Measurements from ENCODE around the gene PLA2G4B.

Gene PLA2G4B

DNA sequence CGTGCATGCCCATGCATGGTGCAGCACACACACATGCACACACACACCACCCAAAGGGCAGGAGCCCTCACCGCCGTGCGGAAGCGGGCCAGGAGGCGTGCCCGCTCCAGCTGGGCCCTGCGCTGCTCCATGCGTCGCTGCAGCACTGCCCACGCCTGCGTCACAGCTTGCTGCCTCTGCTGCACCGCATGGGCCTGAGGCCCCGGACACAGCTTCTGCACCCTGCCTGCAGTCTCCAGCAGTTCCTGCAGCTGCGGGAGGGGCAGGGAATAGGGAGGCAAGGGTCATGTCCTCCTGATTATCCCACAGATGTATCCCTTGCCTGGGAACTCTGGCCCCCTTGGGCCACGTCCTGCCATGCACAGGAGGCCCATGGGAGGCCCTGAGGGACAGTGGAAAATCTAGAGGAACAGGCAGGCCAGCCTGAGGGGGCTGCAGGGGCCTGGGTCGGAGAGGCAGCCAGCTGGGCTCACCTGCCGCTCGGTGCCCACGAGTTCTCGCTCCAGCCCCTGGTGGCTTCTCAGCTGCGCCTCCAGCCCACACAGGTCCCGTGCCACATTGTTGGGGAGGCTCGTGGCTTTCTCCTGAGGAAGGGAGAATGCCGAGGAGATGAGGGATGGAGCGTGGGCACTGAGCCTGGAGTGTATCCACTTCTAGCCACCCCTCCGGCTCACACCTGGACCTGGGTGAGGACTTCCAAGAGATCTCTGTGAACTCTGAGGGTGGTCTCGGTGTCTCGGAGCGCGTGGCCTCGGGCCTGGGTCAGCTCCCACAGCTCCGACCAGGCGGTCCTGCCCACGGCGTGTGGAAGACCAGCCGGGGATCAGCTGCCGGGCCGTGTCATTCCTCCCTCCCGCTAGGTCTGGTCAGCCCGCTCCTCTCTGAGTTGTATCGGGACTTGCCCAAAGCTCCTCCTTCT, 31.4 kb downstream of the PLA2G4B start:
- DNase-seq, result no peak

DNA sequence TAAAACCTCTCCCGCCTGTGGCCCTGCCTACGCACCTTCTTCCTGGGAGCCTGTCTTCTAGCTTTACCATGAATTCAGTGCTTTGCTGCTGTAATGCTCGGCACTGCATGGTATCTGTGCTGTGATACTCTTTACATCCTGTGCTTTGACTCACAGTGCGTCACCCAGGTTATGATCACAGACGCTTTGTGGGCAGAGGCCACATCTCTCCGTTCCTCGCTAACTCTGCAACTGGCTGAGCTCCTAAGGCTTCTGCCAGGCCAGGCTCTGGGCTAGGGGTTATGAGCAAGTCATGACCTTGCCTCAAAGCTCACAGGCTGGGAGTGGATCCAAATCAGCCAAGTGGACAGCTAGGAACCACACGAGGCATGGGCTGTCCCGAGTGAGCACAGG, 32.0 kb downstream of the PLA2G4B start:
- peak; percentile 18 for DNase-seq

DNA sequence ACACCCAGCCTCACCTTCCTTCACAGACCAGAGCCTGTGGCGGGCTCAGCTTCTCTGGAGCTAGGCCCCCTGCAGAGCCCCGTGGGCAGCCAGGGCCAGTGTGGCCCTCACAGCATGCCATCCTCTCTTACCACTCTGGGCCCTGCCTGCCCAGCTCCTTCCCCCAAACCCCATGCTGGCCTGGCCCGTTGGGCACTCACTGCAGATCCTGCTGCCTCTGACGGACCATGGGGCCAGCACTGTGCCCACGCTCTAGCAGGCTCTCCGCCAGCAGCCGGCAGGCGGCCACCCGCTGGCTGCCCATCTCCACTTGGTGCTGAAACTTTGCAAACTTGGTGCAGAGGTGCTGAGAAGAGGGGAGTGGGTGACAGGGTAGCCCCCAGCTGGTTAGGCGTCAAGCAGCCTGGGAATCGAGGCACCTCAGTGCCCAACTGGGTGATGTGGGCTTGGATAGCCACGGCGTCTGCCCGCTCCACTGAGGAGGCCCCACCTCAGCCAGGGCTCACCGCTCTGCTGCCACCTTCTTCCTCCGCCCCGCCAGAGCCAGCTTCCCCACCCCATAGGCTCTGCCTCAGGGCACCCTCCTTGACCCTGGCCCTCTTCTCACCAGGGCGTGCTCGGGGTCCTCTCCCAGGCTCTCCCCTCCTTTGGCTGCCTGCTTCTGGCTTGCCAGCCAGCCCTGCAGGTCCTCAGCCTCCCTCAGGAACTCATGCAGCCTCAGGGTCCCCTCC, 32.7 kb downstream of the PLA2G4B start:
- DNase-seq, result no peak

DNA sequence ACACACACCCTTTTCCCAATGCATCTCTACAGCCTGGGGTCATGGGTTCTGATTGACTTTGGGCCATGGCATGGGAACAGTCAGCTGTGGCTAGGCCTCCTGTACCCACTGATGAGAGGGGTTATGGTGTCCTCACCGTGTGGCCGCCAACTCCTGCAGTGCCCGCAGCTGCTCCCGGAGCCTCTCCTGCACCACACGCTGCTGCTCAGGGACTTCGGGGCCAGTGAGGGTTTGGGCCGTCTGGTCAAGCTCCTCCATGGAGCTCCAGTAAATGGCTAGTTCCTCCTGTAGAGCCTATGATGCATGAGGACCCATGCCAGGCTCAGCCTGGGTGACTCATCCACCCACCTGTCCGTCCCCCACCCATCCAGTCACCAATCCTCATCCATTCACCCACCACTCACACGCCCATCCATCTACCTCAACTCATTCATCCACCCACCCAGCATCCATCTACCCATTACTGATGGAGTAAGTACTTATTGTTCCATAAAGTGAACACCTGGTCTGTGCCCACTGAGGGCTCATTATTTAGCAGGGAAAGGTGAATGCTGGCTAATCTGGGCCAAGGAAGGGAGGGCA, 33.6 kb downstream of the PLA2G4B start:
- DNase-seq, result no peak

DNA sequence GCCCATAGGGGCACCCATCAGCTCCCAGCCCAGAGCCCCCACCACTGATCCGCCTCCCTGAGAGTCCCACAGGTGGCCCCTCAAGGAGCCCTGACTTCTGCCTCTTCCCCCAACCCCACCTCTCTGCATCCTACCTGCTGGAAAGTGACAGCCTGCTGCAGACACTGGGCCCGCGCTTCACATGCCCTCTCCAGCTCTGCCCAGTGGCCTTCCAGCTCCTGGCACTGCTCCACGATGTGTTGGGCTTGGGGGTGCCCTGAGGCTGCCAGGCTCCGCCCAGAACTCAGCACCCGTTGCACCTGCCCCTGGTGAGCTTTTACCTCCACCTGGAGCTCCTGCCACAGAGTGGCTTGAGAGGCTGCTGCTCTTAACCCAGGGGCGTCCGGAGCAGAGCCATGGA, 35.1 kb downstream of the PLA2G4B start:
- no peak for DNase-seq

DNA sequence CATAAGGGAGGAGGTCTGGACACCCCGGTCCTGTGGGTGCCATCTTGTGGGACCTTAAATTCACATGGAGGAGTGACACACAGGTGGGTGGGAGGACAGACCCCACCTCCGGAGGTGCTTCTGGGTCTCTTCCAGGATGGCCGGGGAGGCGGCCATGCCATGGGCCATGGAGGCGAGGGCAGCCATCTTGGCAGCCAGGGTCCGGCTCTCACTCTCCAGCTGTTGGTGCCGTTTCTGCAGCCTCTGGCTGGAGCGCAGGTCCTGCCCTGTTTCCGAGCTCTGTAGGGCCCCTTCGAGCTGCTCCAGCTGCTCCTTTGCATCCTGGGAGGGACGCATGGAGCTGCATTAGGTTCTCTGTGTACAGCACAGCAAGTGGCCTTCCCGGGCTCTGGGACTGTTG, 36.1 kb downstream of the PLA2G4B start:
- no peak for DNase-seq

DNA sequence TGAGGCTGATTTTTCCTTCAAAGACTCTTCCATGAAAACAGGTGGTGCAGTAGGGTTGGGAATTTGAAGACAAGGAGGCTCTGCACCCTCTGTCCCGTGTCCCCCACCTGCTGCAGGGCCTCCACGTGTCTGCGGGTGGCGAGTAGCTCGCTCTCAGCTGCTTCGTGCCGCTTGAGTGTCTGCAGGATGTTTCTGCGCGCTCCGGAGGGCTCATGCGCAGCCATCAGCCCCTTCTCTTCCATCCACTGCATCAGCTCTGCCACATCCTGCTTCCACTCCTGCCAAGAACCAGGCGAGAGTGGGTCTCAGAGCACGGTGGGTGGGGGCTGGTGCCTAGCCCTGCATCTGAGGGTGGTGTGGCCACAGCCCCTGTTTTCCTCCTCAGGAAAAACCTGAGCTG, 37.4 kb downstream of the PLA2G4B start:
- no peak for DNase-seq

DNA sequence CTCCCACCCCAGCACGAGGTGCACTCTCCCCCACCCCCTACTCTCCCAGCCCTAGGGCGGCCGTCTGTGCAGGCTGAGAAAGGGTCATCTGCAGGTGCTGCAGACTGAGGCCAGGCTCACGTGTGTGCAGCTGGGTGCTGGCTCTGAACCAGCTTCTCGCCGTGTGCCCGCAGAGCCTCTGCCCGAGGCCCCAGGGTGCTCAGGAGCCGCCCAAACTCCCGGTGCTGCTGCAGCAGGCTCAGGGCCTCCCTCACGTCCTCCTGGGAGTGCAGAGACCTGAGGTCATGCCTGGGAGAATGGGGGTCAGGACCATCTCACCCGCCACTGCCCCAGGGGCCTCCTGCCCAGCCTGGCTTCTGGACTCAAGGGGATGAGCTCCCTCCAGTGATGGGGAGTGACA, 38.0 kb downstream of the PLA2G4B start:
- DNase-seq, result no peak

DNA sequence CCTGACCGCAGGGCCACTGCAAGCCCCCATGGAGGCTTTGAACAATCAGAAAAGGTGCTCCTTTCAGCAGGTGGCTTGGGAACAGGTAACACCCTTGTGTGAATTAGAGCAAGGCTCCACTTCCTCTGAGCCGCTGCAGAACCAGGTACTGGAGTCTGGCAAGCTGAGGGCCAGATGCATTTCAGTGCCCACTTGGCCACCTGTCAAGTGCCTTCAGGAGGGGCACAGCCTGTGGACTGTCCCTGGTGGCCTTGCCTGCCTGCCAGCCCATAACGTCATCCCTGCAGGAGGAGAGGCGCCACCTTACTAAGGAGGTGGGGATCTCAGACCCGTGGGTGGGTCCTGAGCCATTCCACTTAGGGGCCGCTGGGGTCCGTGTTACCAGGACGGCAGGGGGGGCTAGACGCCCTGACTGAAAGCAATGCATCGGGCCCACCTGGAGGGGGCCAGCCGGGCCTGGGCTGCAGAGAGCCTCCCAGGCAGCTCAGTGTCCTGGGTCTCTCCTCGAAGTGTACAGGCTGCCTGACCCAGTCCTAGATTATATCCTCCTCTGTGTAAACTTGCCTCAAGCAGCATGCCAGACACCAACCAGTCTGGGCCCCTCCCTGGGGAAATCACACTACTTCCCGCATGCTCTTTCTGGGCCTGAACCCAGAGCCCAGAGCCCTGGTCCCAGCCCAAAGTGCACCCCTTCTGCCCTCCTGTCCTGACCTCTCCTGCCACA, 39.1 kb downstream of the PLA2G4B start:
- no peak for DNase-seq

DNA sequence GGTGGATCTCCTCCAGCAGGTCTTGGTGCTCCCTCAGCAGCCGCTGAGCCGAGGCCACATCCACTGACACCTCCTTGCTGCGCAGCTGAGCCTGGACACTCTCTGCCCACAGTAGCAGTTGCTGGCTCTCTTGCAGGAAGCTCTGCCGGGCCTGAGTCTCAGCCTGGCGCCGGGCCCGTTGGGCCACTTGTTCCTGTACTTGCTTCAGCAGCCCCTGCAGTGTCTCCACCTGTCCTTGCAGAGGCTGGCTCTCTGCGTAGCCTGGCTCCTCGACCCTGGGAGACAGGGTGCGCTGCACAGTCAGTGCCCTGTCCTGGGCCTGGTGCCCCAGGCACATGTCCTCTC, 39.7 kb downstream of the PLA2G4B start:
- no peak for DNase-seq

DNA sequence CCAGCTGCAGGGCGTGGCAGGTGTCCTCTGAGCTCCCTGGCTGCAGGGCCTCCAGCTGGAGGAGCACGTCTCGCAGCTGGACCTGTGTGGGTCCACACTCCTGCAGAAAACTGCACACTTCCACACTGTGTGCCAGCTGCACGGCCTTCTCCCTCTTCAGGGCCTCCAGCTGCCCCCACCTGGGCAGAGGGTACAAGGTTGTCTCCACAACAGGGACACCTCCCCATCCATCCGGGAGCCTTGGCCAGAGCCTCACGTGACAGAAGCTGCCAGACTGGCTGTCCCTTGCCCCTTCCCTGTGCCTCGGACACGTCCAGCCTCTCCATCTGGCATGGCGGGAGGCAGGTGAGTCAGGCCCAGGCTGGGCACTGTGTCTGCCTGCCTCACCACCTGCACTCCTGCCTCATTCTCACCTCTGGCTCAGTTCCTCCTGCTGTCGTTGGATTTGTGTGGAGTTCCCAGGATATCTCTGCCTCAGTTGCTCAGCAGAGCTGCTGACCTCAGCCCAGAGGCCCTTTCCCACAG, 40.7 kb downstream of the PLA2G4B start:
- no peak for DNase-seq

DNA sequence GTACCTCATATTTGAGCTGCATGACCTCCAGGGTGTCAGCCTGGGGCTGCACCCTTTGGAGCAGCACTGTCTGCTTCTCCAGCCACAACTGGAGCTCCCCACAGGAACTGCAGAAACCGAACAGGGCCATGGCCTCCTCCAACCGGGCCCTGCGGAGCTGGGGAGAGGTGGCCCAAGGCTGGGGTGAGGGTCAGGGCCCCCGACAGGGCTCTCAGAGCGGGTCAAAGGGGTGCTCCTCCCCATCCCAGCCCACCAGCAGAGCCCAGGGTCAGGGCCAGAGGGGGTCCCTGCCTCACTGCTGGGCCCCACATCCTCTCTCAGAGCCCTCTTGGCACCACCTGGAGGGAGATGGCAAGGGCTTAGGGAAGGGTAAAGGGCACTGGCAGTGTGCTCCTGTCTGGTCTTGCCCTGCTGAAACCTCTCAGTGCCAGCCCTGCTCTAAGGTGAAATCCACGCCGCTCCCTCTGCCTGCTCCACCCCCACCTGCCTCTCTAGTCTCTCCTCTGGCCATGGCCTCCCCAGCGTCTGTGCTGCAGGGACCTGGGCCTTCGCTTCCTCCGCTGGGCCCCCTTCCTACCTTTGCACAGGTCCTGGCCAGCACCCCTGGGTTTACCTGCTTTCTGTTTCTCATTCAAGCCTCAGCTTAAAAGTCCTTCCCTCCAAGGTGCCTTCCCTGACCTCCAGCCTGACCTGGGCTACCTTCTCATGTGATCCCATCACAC, 41.7 kb downstream of the PLA2G4B start:
- no peak for DNase-seq

DNA sequence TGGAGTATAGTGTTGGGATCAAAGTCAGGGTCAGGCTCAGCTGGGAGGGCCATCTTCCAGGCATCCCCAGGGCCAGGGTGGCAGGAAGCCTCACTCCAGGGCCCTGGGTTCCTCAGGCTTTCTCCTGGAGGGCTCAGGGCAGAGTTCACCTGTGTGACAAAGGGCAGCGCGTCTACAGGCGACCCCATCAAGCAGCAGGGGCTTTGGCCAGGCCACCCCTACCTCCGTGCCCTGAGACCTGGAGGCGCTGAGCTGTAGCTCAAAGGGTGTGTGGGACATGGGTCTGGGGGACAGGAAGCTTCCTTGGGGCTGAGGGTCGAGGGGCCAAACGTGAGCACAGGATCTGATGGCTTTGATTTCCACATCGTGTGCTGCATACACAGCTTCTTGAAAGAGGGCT, 42.4 kb downstream of the PLA2G4B start:
- DNase-seq, result no peak

DNA sequence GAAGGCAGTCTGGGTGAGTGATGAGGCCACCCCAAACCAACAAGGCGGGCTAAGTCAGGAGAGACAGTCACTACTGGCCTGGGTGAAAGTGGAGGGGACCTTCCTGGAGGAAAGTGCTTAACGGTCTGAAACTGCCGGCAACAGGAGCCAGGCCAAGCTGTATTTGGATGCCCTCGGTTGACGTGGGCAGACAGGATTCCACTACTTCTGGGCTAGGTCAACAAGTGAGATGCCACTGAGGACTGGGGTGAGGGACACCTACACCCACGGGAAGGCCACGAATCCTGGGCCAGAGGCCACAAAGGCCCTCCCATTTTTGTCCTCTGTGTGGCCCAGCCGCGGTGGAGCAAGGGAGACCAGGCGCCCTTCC, 42.9 kb downstream of the PLA2G4B start:
- DNase-seq, result no peak

DNA sequence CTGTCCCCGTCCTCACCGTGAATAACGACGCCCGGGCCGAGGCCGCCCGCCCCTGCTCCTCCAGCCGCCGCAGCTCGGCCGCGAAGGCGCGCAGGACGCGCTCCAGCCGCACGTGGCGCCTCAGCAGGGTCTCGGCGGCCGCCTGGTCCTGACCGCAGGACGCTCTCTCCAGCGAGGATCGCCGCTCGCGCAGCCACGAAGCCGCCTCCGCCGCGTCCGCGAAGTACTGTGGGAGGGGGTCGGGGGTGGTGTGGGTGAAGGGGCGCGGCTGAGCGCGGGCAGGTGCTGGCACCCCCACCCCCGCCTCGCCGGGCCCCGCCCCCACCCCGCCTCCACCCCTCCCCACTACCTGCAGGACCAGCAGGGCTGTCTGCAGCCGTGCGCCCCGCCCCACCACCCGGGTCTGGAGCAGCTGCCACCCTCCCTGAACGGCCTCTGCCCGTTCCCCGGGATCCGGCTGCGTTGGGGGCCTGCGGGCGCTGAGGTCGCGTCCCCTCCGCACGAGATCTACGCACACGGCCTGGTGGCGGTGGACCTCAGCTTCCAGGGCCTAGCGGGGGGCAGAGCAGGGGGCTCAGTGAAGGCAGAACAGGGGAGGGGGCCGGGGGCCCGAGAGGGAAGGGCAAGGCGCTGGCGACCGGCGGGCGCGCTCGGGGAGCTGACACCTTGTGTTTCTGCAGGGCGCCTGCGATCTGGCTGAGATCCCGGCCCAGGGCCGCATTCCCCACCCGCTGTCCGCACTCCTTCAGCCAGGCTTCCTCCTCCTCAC, 43.5 kb downstream of the PLA2G4B start:
- DNase-seq, result no peak

DNA sequence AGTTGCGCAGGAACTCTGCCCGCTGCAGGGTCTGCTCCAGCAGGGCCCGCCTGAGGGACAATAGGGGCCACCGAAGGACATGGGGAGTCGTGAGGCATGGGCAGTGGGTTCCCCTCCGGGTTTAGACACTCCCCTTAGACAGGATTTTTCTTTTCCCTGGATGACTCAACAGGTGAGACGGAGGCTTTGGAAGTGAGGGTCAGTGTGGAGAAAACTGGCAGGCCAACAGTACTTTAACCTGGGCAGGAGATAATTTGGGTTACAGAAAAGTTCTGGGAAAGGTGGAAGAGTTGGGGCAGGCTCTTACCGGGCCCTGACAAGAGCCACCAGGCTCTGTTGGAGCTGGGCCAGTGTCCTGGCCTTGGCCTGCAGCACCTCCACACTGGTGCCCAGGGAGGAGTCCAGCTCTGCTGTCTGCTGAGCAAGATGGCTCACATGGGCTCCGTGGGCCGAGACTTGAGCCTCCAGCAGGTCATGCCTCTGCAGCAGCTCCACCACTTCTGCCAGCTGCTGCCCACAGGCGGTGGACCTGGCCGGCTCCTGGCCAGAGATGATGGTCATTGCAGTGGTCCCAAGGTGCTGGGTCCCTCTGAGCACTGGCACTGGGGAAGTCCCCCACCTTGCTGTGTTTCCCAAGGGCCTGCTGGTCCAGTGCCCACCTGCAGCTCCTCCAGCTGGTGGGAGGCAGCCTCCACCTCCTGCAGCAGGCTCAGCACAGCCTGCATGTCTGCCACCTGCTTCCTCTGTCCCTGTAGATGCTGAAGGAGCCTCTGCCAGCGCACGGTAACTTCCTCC, 44.2 kb downstream of the PLA2G4B start:
- DNase-seq, result no peak

DNA sequence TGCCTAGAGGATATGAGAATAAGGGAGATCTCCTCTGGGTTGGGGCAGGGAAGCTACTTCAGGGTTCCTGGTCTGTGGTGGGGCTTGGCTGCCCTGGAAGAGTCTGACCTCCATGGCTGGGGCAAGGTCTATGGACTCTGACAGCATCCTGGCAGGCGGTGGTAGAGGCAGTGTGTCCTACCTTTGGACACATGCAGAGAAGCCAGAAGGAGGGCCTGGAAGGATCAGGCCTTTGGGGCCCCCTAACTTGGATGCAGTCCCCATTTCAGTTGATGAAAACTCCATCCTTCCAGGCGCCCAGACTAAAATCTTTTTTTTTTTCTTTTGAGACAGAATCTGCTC, 44.8 kb downstream of the PLA2G4B start:
- DNase-seq, result no peak

DNA sequence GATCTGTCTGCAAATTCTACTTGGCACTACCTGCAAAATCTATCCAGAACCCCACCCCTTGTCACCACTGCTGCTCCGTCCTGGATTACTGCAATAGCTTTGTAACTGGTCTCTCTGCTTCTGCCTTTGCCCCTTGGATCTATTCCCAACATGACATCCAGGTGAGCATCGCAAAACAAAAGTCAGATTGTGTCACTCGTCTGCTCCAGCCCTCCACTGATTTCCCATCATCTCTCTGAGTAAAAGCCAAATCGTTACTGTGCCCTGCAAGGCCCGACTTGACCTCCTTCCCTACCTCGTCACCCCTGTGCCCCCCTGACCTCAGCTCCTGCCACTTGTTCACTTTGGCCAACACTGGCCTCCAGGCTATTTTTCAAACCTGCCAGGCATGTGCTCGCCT, 45.8 kb downstream of the PLA2G4B start:
- DNase-seq, result no peak

DNA sequence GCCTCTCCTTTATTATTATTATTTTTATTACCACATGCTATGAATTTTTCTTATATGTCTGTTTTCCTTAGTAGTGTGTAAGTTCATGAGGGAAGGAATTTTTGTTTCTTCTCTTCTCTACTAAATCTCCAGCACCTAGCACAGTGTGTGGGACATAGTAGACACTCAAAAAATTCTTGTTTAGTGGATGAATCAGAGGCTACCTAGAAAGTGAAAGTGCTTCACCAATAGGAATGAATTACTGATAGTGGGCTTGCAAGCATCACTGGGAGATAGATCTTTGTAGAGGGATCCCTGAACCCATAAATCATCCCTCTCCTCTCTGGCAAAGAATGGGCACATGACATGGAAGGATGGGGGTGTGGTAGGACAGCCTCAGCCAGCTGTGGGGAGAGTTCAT, 46.7 kb downstream of the PLA2G4B start:
- peak; percentile 36 for DNase-seq

DNA sequence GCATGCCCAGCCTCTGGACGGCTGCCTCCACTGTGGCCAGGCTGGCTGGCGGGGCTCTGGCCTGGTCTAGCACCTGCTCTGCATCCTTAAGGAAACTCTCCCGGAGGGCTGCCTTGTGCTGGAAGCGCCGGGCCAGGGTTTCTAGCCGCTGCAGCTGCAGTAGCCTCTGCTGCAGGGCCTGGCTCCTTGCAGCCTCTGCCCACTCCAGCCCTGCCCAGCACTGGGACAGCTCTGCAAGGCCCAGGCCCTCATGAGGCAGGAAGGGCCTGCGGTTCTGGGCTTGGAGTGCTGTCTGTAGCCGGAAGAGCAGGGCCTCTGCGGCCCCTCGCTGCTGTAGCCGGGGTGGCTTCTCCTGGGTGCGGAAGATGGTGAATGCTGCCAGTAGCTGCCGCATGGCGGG, 47.2 kb downstream of the PLA2G4B start:
- no peak for DNase-seq

DNA sequence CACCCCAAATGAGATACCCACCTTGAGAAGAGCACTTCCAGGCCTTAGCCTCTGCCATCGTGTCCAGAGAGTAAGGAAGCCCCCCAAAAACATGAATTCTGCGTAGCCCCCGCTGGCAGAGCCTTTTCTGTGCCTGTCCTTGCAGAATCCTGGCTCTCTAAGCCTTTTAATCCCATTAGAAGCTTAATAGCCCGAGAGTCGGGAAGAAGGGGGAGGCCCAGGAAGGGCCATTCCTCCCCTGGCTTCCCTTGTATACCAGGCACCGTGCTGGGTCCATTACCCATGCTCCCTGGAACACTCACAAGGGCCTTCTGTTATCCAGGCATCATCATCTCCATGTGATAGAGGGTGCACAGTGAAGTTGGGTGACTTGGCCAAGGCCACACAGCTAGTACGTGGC, 48.1 kb downstream of the PLA2G4B start:
- DNase-seq, result no peak

All from fibroblast of skin of back (primary cell).